Parathyroid adenoma (tissue), 2 donors: ENCODE results near the gene DCDC1.

Source experiments
- H2AFZ ChIP-seq: fragments of 300-600 bp; sonication (generic); one replicate; pipeline ENCODE4 v1.7.0; 2017; ENCODE audit warnings: antibody characterized with exemption, mild to moderate bottlenecking
- H3K27ac ChIP-seq: fragments of 300-600 bp; sonication (generic); one replicate; pipeline ENCODE4 v1.7.0; 2017
- H3K27me3 ChIP-seq: fragments of 300-600 bp; sonication (generic); one replicate; pipeline ENCODE4 v1.7.0; 2017; ENCODE audit warnings: low read length; ENCODE audit not compliant: control insufficient read depth, insufficient read depth
- H3K36me3 ChIP-seq: fragments of 300-600 bp; sonication (generic); one replicate; pipeline ENCODE4 v1.7.0; 2017; ENCODE audit warnings: low read length; ENCODE audit not compliant: control insufficient read depth, insufficient read depth
- H3K4me1 ChIP-seq: fragments of 300-600 bp; sonication (generic); one replicate; pipeline ENCODE4 v1.7.0; 2017; ENCODE audit warnings: control low read depth
- H3K4me2 ChIP-seq: fragments of 300-600 bp; sonication (generic); one replicate; pipeline ENCODE4 v1.7.0; 2017; ENCODE audit warnings: low read length
- H3K4me3 ChIP-seq: fragments of 300-600 bp; sonication (generic); one replicate; pipeline ENCODE4 v1.7.0; 2017; ENCODE audit warnings: low read depth, low read length
- H3K79me2 ChIP-seq: fragments of 300-600 bp; sonication (generic); one replicate; pipeline ENCODE4 v1.7.0; 2017; ENCODE audit warnings: control low read depth
- H3K9ac ChIP-seq: fragments of 300-600 bp; sonication (generic); one replicate; pipeline ENCODE4 v1.7.0; 2017; ENCODE audit warnings: mild to moderate bottlenecking
- H3K9me3 ChIP-seq: fragments of 300-600 bp; sonication (generic); one replicate; pipeline ENCODE4 v1.7.0; 2017; ENCODE audit warnings: low read length; ENCODE audit not compliant: control insufficient read depth
- TF ChIP-seq, protein P1 (sequence below): fragments of 300-600 bp; sonication (generic); IDR thresholded peaks from one replicate; pipeline ENCODE4 v1.7.0; 2017; ENCODE audit warnings: antibody characterized with exemption, mild to moderate bottlenecking
- donor health status: primary hyperparathyroidism.

DCDC1 gene

DNA sequence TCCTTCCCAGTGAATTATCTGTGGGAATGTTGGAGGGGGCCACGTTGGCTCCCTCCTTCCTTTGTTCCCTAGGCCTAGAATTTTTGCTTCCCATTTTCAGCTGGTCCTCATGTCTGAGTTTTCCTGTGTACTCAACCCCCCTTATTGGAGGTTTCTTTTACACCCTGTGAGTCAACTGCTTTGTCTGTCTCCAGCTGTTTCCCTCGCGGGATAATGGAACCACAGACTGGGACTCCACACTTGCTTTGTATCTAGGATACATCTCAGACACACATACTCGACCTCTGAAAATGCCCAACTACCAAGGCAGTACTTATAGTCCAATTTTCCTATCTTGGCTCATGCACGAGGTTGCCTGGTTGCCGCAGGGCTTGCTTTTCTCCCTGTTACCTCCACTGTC lies 430.7 kb downstream of the DCDC1 start:
- Histone ChIP-seq H3K79me2 (no peaks in the 10 kb centered on the region), H3K9me3 (no peaks in the 10 kb centered on the region), H3K9ac (no peak overlapping the region), H3K36me3 (no peaks in the 10 kb centered on the region), H3K27me3 (no peaks in the 10 kb centered on the region), H3K4me1 (no peaks in the 10 kb centered on the region), H3K27ac (no peak overlapping the region), H2AFZ (no peak overlapping the region), H3K4me3 (no peak overlapping the region), H3K4me2 (no peak overlapping the region)
- TF ChIP-seq, protein P1, sequence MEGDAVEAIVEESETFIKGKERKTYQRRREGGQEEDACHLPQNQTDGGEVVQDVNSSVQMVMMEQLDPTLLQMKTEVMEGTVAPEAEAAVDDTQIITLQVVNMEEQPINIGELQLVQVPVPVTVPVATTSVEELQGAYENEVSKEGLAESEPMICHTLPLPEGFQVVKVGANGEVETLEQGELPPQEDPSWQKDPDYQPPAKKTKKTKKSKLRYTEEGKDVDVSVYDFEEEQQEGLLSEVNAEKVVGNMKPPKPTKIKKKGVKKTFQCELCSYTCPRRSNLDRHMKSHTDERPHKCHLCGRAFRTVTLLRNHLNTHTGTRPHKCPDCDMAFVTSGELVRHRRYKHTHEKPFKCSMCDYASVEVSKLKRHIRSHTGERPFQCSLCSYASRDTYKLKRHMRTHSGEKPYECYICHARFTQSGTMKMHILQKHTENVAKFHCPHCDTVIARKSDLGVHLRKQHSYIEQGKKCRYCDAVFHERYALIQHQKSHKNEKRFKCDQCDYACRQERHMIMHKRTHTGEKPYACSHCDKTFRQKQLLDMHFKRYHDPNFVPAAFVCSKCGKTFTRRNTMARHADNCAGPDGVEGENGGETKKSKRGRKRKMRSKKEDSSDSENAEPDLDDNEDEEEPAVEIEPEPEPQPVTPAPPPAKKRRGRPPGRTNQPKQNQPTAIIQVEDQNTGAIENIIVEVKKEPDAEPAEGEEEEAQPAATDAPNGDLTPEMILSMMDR, result no peak

DNA sequence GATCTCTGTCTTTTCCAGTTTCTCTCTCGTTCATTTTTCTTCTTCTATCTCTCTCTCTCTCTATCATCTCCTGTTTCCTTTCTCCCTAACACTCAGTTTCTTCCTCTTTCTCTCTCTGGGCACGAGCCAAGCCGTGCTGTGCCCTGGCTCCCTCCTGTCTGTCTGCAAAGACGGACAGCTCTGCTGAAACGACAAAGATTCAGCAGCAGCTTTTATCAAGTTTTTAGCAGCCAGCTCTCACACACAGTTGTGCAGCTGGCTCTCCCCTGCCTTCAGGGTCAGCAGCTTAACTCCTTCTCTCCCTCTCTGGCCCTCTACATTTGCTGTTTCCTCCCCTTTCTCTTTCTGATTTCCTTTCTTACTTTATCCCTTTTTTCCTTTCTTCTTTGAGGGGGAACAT lies 431.4 kb downstream of the DCDC1 start:
- no peak overlapping the region for H2AFZ ChIP-seq
- no peak overlapping the region for H3K4me2 ChIP-seq
- H3K27me3 ChIP-seq, result no peaks in the 10 kb centered on the region
- no peaks in the 10 kb centered on the region for H3K36me3 ChIP-seq
- no peaks in the 10 kb centered on the region for H3K79me2 ChIP-seq
- H3K4me1 ChIP-seq, result no peaks in the 10 kb centered on the region
- no peak overlapping the region for H3K27ac ChIP-seq
- H3K9ac ChIP-seq, result no peak overlapping the region
- TF ChIP-seq, protein P1, result no peak
- H3K4me3 ChIP-seq, result no peak overlapping the region
- no peaks in the 10 kb centered on the region for H3K9me3 ChIP-seq

DNA sequence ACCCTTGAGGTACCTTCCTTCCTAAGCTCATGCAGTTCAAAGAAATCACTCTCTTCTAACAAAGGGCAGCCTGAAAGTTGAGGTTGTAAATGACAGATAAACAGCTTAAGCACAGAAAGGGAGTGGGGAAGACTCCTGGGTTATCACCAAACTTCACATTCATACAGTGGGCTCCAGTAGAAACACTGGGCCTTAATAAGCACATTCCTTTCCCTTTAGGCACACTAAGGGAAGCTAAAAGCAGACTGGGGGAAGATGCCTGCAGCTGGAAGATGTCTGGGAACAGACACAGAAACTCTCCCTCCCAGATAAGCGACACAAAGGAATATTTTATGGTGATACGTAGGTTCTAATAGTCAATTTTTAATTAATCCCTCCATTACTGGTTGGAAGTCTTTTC lies 433.0 kb downstream of the DCDC1 start:
- Histone ChIP-seq H3K4me1 (no peaks in the 10 kb centered on the region), H3K27me3 (no peaks in the 10 kb centered on the region), H3K9me3 (no peaks in the 10 kb centered on the region), H3K79me2 (no peaks in the 10 kb centered on the region), H3K36me3 (no peaks in the 10 kb centered on the region), H3K9ac (no peak overlapping the region), H3K27ac (no peak overlapping the region), H2AFZ (no peak overlapping the region), H3K4me3 (no peak overlapping the region), H3K4me2 (no peak overlapping the region)
- TF ChIP-seq, protein P1, result no peak

DNA sequence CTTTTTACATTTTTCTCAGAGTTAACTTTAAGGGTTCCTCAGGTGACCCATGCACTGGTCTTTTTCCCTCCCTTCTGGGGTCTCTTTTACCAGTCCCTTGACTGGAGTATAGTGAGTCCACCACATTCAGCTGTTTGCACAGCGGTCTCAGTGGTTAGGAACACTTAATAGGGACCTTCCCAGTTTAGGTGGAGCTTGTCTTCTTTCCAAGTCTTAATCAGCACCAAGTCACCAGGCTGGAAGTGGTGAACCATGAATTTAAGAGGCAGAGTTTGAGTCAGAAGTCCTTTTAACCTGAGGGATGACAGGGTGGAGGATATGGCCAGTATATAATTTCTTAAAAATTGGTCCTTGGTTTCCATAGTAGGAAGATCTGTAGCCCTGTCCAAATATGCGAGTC lies 433.7 kb downstream of the DCDC1 start:
- H2AFZ ChIP-seq, result no peak overlapping the region
- TF ChIP-seq, protein P1, result no peak
- H3K27me3 ChIP-seq, result no peaks in the 10 kb centered on the region
- H3K36me3 ChIP-seq, result no peaks in the 10 kb centered on the region
- no peak overlapping the region for H3K4me3 ChIP-seq
- H3K79me2 ChIP-seq, result no peaks in the 10 kb centered on the region
- no peak overlapping the region for H3K4me2 ChIP-seq
- H3K4me1 ChIP-seq, result no peaks in the 10 kb centered on the region
- H3K9ac ChIP-seq, result no peak overlapping the region
- no peak overlapping the region for H3K27ac ChIP-seq
- no peaks in the 10 kb centered on the region for H3K9me3 ChIP-seq

DNA sequence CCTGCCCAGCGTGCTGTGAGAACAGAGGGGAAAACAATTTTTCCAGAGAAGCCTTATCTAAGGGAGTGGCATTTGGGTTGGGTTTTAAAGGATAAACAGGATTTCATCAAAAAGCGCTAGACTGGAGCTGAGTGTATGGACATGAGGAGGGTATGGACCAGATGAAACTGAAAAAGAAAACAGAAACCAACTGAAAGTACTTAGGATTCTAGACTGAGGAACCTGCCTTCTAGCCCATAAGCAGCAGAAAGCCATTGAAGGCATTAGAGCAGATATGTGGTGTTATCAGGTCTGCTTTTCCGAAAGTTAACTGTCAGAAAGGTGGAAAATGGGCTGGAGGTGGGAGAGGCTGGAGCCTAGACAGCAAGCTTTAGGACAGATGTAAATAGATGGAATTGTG lies 443.4 kb downstream of the DCDC1 start:
- Histone ChIP-seq H3K27me3 (no peaks in the 10 kb centered on the region), H3K4me2 (no peak overlapping the region), H3K9ac (no peak overlapping the region), H3K4me3 (no peak overlapping the region), H3K27ac (no peak overlapping the region), H3K9me3 (no peaks in the 10 kb centered on the region), H3K79me2 (no peaks in the 10 kb centered on the region), H3K36me3 (no peaks in the 10 kb centered on the region), H3K4me1 (no peaks in the 10 kb centered on the region), H2AFZ (no peak overlapping the region)
- TF ChIP-seq, protein P1, result no peak
